NT2/D1 (cell line): ENCODE data around the gene CCDC91.

ENCODE experiments used
- DNase-seq: peaks from one replicate; pipeline ENCODE4 v3.0.0-alpha.2; 2011; ENCODE audit warnings: low read depth, low spot score
- H3K27me3 ChIP-seq: 2 replicates; pipeline ENCODE4 v1.6.0; 2011; ENCODE audit warnings: mild to moderate bottlenecking; ENCODE audit not compliant: insufficient read length, insufficient read depth
- H3K36me3 ChIP-seq: 2 replicates; pipeline ENCODE4 v1.6.1; 2011; ENCODE audit warnings: mild to moderate bottlenecking, low read length, mixed read lengths; ENCODE audit not compliant: insufficient read depth, insufficient read length
- H3K4me1 ChIP-seq: 2 replicates; pipeline ENCODE4 v1.5.1; 2011; ENCODE audit not compliant: insufficient read depth, insufficient read length
- H3K4me3 ChIP-seq: 2 replicates; pipeline ENCODE4 v1.5.1; 2011; ENCODE audit warnings: low read depth; ENCODE audit not compliant: insufficient read length
- H3K9ac ChIP-seq: 2 replicates; pipeline ENCODE4 v1.6.0; 2011; ENCODE audit warnings: low read depth; ENCODE audit not compliant: insufficient read length
- H3K9me3 ChIP-seq: 2 replicates; pipeline ENCODE4 v1.5.1; 2011; ENCODE audit warnings: mild to moderate bottlenecking, low read length; ENCODE audit not compliant: insufficient read depth
- SUZ12 ChIP-seq: IDR thresholded peaks from 2 replicates; pipeline ENCODE4 v1.6.1; 2011; ENCODE audit not compliant: insufficient read length, insufficient read depth; ENCODE audit errors: extremely low read depth
- YY1 ChIP-seq: IDR thresholded peaks from 2 replicates; pipeline ENCODE4 v1.6.1; 2011; ENCODE audit not compliant: insufficient read length, insufficient read depth
- ZNF274 ChIP-seq: IDR thresholded peaks from 2 replicates; pipeline ENCODE4 v1.6.1; 2011; ENCODE audit warnings: mild to moderate bottlenecking, low read depth, low read length

Gene CCDC91

GRCh38 chr12:28497889-28498411 is 307.7 kb downstream of the CCDC91 start:
- Histone ChIP-seq H3K27me3 (no peaks in the 10 kb centered on the region), H3K4me1 (no peaks in the 10 kb centered on the region), H3K9me3 (no peaks in the 10 kb centered on the region), H3K4me3 (no peak overlapping the region), H3K36me3 (no peaks in the 10 kb centered on the region), H3K9ac (no peak overlapping the region)
- DNase-seq, result no peak
- TF ChIP-seq YY1, result no peak
- TF ChIP-seq ZNF274, result no peak
- TF ChIP-seq SUZ12, result no peak

DNA sequence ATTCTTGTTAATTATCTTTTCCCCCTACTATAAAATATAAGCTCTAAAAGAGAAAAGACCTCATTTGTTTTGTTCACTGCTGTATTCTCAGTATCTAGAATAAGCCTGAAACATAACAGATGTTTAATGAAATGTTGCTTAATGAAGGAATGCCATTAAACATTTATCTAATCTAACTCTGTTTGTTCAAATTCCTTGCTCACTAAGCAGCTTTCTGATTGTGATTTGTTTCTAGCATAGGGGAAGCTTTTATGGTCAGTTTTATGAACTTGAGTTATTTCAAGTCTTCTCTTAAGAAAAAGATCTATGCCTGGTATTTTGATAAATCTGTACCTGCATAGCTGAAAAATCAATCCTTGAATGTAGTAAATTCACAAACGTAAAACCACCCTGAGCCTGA is 308.6 kb downstream of the CCDC91 start:
- TF ChIP-seq SUZ12, result no peak
- no peak for TF ChIP-seq YY1
- no peak for TF ChIP-seq ZNF274
- Histone ChIP-seq H3K4me3 (no peak overlapping the region), H3K9me3 (no peaks in the 10 kb centered on the region), H3K27me3 (no peaks in the 10 kb centered on the region), H3K36me3 (no peaks in the 10 kb centered on the region), H3K4me1 (no peaks in the 10 kb centered on the region), H3K9ac (no peak overlapping the region)
- DNase-seq, result no peak

- Histone ChIP-seq H3K9ac (no peak overlapping the region), H3K9me3 (no peaks in the 10 kb centered on the region), H3K4me1 (no peaks in the 10 kb centered on the region), H3K27me3 (no peaks in the 10 kb centered on the region), H3K4me3 (no peak overlapping the region), H3K36me3 (no peaks in the 10 kb centered on the region)
- no peak for TF ChIP-seq SUZ12
- TF ChIP-seq ZNF274, result no peak
- TF ChIP-seq YY1, result no peak
- no peak for DNase-seq
These were observed 310.2 kb downstream of the CCDC91 start for GRCh38 chr12:28500373-28501024.

GRCh38 chr12:28506271-28506670 is 316.0 kb downstream of the CCDC91 start:
- DNase-seq, result no peak
- Histone ChIP-seq H3K4me3 (no peak overlapping the region), H3K9me3 (no peaks in the 10 kb centered on the region), H3K4me1 (no peaks in the 10 kb centered on the region), H3K27me3 (no peaks in the 10 kb centered on the region), H3K36me3 (no peaks in the 10 kb centered on the region), H3K9ac (no peak overlapping the region)
- TF ChIP-seq SUZ12 (no peak), YY1 (no peak), ZNF274 (no peak)

DNA sequence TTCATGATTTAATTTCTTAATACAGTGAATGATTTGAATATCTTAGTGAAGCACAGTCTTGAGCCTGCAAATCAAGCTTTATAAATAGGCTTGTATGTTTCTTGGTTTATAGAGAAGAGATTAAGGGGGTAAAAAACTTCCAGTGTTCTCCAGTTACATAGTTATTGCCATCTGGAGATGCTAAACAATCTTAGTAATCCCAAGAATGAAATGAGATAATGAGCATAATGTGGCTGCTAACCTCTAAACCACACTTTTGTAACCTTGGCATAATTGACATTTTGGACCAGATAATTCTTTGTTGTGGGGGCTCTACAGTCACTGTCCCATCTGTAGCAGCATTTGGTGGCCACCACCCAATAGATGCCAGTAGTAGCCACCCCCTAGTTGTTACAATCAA is 316.8 kb downstream of the CCDC91 start:
- H3K9me3 ChIP-seq, result no peaks in the 10 kb centered on the region
- H3K36me3 ChIP-seq, result no peaks in the 10 kb centered on the region
- H3K27me3 ChIP-seq, result no peaks in the 10 kb centered on the region
- no peak for DNase-seq
- no peaks in the 10 kb centered on the region for H3K4me1 ChIP-seq
- H3K4me3 ChIP-seq, result no peak overlapping the region
- no peak overlapping the region for H3K9ac ChIP-seq
- no peak for TF ChIP-seq ZNF274
- TF ChIP-seq SUZ12, result no peak
- TF ChIP-seq YY1, result no peak

DNA sequence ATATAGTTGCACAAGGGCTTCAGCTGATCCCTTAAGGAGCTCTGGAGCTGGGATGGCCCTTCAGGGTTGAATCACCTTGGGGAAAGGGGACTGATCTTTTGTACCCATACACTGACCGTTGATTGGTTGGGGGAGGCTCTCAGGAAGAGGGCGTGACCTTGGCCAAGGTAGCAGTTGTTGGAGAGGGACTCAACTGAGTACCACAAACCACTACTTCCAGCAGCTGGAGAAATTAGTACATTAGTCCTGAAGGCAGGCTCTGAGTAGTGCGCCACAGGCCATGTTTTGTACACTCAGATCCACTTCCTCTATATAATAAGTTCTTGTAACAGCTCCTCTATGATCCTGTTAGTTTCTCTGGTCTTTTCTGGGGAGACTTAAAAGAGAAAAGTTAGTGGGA is 317.6 kb downstream of the CCDC91 start:
- Histone ChIP-seq H3K9ac (no peak overlapping the region), H3K9me3 (no peaks in the 10 kb centered on the region), H3K4me1 (no peaks in the 10 kb centered on the region), H3K27me3 (no peaks in the 10 kb centered on the region), H3K36me3 (no peaks in the 10 kb centered on the region), H3K4me3 (no peak overlapping the region)
- DNase-seq, result no peak
- TF ChIP-seq YY1 (no peak), SUZ12 (no peak), ZNF274 (no peak)

DNA sequence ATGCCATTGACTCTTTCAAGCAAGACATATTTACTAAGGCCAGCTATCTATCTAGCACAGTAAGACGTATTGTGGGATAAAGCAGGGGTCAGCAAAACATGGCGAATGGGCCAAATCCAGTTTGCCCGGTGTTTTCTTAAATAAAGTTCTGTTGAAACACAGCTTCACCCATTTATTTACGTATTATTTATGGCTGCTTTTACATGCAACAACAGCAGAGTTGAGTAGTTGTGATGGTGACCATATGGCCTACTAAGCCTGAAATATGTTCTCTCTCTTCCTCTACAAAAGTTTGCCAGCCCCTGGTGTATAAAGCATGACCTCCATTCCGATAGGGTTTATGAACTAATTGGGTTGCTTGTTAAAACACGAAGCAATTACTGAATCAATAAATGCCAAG is 322.1 kb downstream of the CCDC91 start:
- DNase-seq, result no peak
- Histone ChIP-seq H3K36me3 (no peaks in the 10 kb centered on the region), H3K9me3 (no peaks in the 10 kb centered on the region), H3K9ac (no peak overlapping the region), H3K27me3 (no peaks in the 10 kb centered on the region), H3K4me1 (no peaks in the 10 kb centered on the region), H3K4me3 (no peak overlapping the region)
- no peak for TF ChIP-seq ZNF274
- TF ChIP-seq YY1, result no peak
- no peak for TF ChIP-seq SUZ12
